GM21390 (cell line): Measurements from ENCODE around the gene NNMT.
"Not testable (repeated sequence)": the region's sequence is repeated elsewhere in the genome, so short reads cannot be mapped to it uniquely, and the experiment has no call there.

Experiments used
- ATAC-seq: cut with Tn5 transposase; IDR thresholded peaks from one replicate; pipeline ENCODE4 v1.9.1; 2021; ENCODE audit not compliant: unreplicated experiment

The NNMT gene

GRCh38 chr11:114307524-114308203 lies 11.5 kb downstream of the NNMT start:
- ATAC-seq: no peak

DNA sequence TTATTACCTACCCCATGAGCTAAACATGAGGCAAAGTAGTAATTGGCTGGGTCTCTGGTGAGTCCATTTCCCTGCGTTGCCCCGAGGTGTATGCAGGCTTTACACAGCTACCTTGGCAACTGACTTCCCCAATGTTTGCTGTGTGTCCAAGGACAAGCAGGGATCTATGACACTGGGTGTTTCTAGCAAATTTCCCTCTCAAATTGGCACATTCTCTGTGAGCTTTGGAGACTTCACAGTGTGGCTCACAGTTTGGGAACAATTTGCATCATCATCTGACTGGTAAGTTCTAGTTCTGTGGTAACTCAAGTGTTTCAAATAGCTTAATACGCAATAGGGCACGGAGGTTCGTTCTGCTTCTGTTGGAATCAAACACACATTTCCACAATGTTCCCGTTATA lies 12.5 kb downstream of the NNMT start:
- ATAC-seq: no peak

- no peak for ATAC-seq
These were observed 13.3 kb downstream of the NNMT start for GRCh38 chr11:114309517-114309916.

GRCh38 chr11:114310095-114310494 lies 13.9 kb downstream of the NNMT start:
- no peak for ATAC-seq

- no peak for ATAC-seq
These were observed 15.7 kb downstream of the NNMT start for GRCh38 chr11:114311946-114312345.

GRCh38 chr11:114314096-114314495 lies 17.9 kb downstream of the NNMT start:
- ATAC-seq: no peak

- no peak for ATAC-seq
These were observed 19.7 kb downstream of the NNMT start for GRCh38 chr11:114315749-114316368.

DNA sequence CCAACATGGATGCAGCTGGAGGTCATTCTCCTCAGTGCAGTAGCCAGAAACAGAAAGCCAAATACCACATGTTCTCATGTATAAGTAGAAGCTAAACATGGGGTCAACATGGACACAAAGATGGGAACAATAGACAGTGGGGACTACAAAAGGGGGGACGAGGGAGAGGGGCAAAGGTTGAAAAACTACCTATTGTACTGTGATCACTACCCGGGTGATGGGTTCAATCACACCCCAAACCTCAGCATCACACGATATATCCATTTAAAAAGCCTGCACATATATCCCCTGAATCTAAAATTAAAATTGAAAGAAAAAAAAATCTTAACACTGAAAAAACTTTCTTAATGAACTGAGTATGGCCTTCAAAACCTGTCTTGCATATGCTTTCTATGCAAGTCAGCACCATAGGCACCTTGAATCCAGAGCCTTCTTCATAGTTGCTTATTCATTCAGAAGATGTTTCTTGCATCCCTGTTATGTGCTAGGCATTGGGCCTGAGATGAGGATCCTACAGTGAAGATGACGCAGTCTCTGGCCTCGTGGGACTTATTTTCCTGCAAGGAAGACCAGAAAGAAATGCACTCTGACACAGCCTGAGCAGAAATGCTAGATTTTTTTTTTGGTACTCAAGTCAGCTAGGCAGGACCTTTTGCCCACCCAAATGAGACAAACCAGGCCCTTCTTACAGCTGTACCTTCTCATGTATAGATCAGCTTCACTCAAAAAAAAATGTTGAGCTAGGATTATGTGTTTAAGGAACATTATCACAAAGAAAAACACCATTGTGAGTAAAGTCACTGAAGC lies 21.0 kb downstream of the NNMT start:
- no peak for ATAC-seq

DNA sequence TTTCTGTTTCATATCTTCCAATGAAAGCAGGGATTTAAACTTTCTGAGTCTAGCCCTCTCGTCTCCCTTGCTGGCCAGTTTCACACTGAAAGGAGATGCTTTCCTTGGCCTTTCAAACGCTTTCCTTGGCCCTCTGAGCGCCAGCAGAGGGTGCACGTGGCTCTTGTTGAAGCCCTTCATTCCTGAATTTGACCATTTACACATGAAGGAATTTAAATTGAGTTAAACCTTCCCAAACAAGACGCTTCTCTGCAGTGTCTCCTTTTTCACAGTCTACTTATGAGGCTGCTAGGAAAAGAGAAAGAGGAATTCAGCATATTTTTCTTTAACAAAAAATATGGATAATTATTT lies 21.6 kb downstream of the NNMT start:
- no peak for ATAC-seq

- ATAC-seq: no peak
These were observed 22.2 kb downstream of the NNMT start for GRCh38 chr11:114318361-114318760.

- ATAC-seq: no peak
These were observed 23.6 kb downstream of the NNMT start for GRCh38 chr11:114319716-114320328.

GRCh38 chr11:114321621-114322257 lies 25.5 kb downstream of the NNMT start:
- no peak for ATAC-seq

GRCh38 chr11:114322934-114323333 lies 26.7 kb downstream of the NNMT start:
- ATAC-seq: no peak

DNA sequence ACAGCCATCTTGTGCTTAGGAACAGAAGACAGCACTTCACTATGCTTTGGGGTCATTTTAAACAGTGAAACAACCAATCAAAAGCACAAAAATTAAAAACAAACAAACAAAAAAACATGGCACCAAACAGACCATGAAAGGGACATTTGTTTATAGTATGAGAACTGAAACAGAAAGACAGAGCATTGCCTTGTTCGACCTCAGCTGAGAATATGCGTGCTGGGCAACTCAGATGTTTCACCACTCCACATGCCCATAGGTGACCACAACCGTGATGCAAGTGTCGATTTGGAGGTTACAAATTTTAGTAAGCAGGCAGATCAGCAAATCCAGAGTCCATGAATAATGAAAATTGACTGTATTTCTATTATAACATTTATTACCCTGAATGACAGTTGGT lies 30.0 kb downstream of the NNMT start:
- no peak for ATAC-seq

DNA sequence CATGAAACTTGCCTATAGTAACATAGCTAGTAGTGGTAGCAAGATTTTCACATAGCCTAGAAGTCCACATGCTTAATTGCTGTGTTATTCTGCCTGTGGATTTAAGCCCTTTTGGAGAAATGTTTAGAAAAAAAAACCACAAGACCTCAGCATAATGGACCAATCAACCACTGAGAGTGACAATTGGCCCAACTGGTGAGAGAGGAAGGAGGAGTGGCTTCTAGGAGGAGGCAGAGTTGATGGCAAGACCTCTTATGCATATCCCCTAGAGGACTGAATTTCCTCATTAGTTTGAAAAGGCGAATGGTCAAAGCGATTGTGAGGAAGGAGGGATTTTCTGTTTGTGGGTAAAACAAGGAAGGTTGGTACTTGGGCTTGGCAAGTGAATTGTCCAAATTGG lies 30.6 kb downstream of the NNMT start:
- ATAC-seq: no peak

DNA sequence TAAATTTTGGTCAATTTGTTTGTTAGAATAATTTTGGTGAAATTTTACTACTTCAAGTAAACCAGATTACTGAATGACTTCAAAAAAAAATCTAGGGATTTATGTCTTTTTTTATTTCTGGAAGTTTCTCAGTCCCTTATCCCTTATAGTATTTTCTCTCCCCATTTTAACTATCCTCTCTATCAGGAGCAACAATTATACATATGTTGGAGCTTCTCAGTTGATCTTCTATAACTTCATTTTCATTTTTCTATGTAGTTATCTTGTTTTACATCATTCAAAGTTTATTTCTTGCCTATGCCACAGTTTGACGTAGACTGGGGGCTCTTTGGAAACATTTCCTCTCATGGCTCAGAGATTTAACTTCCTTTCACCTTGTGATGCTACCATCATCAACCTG lies 34.2 kb downstream of the NNMT start:
- ATAC-seq: no peak

DNA sequence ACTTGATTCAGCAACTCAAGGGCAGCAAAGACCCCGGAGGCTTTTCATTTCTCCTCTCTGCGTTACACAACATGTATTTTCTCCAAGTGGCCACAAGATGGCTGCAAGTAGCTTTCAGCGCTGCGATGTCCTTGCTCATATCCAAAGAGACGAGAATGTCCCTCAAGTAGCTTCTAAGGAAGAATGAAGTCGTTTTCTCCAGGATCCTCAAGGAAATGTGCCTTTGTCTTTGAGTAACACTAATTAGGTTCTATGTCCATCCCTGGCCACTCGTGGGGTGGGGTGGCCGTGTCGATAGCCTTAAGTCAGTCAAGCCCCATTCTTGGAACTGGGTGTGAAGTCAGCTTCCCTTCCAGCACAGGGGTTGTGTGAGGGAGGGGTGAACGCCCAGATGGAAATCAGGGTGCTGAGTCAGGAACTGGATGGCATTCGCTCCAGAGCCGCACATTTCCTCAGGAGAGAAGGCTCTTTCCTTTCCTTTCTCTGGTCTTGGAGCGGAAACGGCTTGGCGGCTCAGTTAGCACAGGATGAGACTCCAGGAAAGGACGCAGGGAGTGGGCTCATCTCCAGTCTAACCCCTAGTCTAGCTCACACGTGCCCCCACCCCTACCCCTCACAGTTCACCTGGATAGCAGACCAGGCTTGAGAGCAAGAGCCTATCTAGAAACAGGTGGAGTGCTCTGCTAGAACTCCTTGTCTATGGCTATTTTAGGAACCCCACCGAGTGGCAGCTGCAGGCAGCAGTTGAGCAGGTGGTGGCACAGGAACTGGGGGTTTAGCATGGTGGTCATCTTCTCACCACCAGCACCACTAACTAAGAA lies 44.3 kb downstream of the NNMT start:
- no peak for ATAC-seq

GRCh38 chr11:114341667-114342066 lies 45.5 kb downstream of the NNMT start:
- not testable (repeated sequence) for ATAC-seq

DNA sequence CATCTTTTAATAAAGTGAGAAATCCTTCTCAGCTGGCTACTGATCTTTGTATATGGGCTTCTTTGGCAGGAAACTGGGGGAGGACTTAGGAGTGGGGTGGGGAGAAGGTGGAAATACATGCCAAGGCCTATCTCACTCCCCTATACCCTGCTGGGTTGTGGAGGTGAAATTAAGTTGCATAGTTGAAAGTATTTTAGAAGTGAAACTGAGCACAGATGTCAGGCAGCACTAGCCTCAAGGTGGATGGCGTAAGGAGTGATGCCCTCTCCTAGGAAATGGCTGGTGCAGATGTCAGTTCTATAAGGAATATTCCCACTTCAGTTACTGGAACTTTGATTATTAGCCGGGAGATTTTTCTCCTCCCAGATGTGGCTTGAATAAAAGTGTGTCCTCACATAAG lies 46.3 kb downstream of the NNMT start:
- no peak for ATAC-seq

GRCh38 chr11:114343020-114343419 lies 46.8 kb downstream of the NNMT start:
- no peak for ATAC-seq
